Endodermal cell (in vitro differentiated cells): ENCODE measurements around the gene IFT20. TPM values are rescaled to one million over a fixed set of nuclear protein-coding genes. Genes with fewer than 3 reads are reported as not detected.
A peak's percentile ranks its signal among the peaks of the same experiment; 100 is the strongest.

Source experiments
- DNase-seq: peaks from one replicate; pipeline ENCODE4 v3.0.0-alpha.2; 2017
- H3K27ac ChIP-seq: 2 replicates; pipeline ENCODE4 v1.5.1; 2013; ENCODE audit warnings: mild to moderate bottlenecking, low read depth, low read length, moderate library complexity
- H3K27me3 ChIP-seq: 2 replicates; pipeline ENCODE4 v1.6.1; 2013; ENCODE audit warnings: mild to moderate bottlenecking, low read length, moderate library complexity; ENCODE audit not compliant: insufficient read depth, control insufficient read depth, poor library complexity, severe bottlenecking
- H3K36me3 ChIP-seq: 2 replicates; pipeline ENCODE4 v1.7.0; 2013; ENCODE audit warnings: mild to moderate bottlenecking, low read length, moderate library complexity; ENCODE audit not compliant: control insufficient read depth, insufficient read depth
- H3K4me1 ChIP-seq: one replicate; pipeline ENCODE4 v1.7.0; 2013; ENCODE audit warnings: low read length; ENCODE audit not compliant: control insufficient read depth, insufficient read depth
- H3K4me3 ChIP-seq: 2 replicates; pipeline ENCODE4 v1.5.1; 2013; ENCODE audit warnings: mild to moderate bottlenecking, low read length, moderate library complexity
- H3K9ac ChIP-seq: 2 replicates; pipeline ENCODE4 v1.6.1; 2013; ENCODE audit warnings: mild to moderate bottlenecking, low read length, moderate library complexity; ENCODE audit not compliant: poor library complexity, severe bottlenecking; ENCODE audit errors: extremely low read depth
- H3K9me3 ChIP-seq: 2 replicates; pipeline ENCODE4 v1.6.1; 2013; ENCODE audit warnings: mild to moderate bottlenecking, low read length, moderate library complexity; ENCODE audit not compliant: control insufficient read depth
- H3K27ac Mint-ChIP-seq: 2 replicates; pipeline ENCODE4 v1.8.0; 2020; ENCODE audit warnings: mixed read lengths
- H3K27me3 Mint-ChIP-seq: 2 replicates; pipeline ENCODE4 v1.8.0; 2021; ENCODE audit warnings: mild to moderate bottlenecking, mixed read lengths; ENCODE audit not compliant: insufficient read depth
- H3K36me3 Mint-ChIP-seq: 2 replicates; pipeline ENCODE4 v1.8.0; 2020; ENCODE audit warnings: low read depth, mixed read lengths
- H3K4me1 Mint-ChIP-seq: 2 replicates; pipeline ENCODE4 v1.8.0; 2020; ENCODE audit warnings: mixed read lengths
- H3K4me3 Mint-ChIP-seq: 2 replicates; pipeline ENCODE4 v1.8.0; 2020; ENCODE audit warnings: mild to moderate bottlenecking, moderate library complexity, mixed read lengths
- H3K9me3 Mint-ChIP-seq: 2 replicates; pipeline ENCODE4 v1.8.0; 2020; ENCODE audit warnings: mild to moderate bottlenecking, mixed read lengths
- WGBS, 2 experiments: methylation state at CpG; one replicate each; pipeline versions ENCODE4 v1.1.5 to v1.1.7; 2013; ENCODE audit warnings: missing lambda C conversion rate in 2 of 2, mixed read lengths in 1 of 2; ENCODE audit not compliant: insufficient coverage in 1 of 2, insufficient read length in 1 of 2; 5-methylcytosine and 5-hydroxymethylcytosine counted together
- long read RNA-seq, 4 experiments: library from polyadenylated mRNA in 2 of 4; library from RNA in 1 of 4; library from capped mRNA in 1 of 4; stranded (forward) in 3 of 4; unstranded in 1 of 4; transcript quantifications; one replicate each; pipeline ENCODE4 v2.0.0, GENCODE V29; 2020 to 2021; ENCODE audit warnings: inconsistent platforms in 1 of 4
- polyA plus RNA-seq, 2 experiments: library from polyadenylated mRNA; stranded (reverse); fragments of 50-300 nt; gene quantifications; one replicate each; pipeline ENCODE4 v1.2.3, GENCODE V29; 2013
- total RNA-seq, 2 donors: library from RNA; stranded (reverse); fragmentation: NEBNext Ultra II Directional in 1 of 2; extraction: Animal tissue kit (Norgen Biotek cat#: 25700) in 1 of 2; gene quantifications; 2 replicates in 1 of 2; 3 replicates in 1 of 2; pipeline ENCODE4 v1.2.1, GENCODE V29; 2021
- TF ChIP-seq, protein P1 (sequence below): fragments of 200-600 bp; sonication (generic); conservative IDR thresholded peaks from 2 replicates; pipeline ENCODE4 v1.5.0; 2021; ENCODE audit warnings: antibody characterized with exemption, mild to moderate bottlenecking

Gene IFT20, protein sequence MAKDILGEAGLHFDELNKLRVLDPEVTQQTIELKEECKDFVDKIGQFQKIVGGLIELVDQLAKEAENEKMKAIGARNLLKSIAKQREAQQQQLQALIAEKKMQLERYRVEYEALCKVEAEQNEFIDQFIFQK
- total RNA-seq, result 10 to 100 TPM; 28.9 to 34.3 TPM
- 34.4 TPM for polyA plus RNA-seq (2013, experiment 1 of 2)
- polyA plus RNA-seq (2013, experiment 2 of 2), result 35.6 TPM
- long read RNA-seq, experiment 1, transcript IFT20-203 (5 exons, 825 nt), result major isoform, 9 of 18 reads
- long read RNA-seq, experiment 1, partial matches to known transcripts, result 2 of 18 reads
- long read RNA-seq, experiment 1, other reads (novel, unspliced or antisense), result 0 of 18 reads
- long read RNA-seq, experiment 2, transcript IFT20-214 (6 exons, 1,071 nt), result minor isoform, 8 of 23 reads
- long read RNA-seq, experiment 2, transcript IFT20-203 (5 exons, 825 nt), result major isoform, 11 of 23 reads
- long read RNA-seq, experiment 2, partial matches to known transcripts, result 1 of 23 reads
- long read RNA-seq, experiment 2, other reads (novel, unspliced or antisense), result 0 of 23 reads
- long read RNA-seq, experiment 3, transcript IFT20-214 (6 exons, 1,071 nt), result major isoform, 16 of 26 reads
- long read RNA-seq, experiment 3, partial matches to known transcripts, result 2 of 26 reads
- long read RNA-seq, experiment 3, other reads (novel, unspliced or antisense), result 1 of 26 reads
- long read RNA-seq, experiment 4, transcript IFT20-203 (5 exons, 825 nt), result major isoform, 62 of 119 reads
- long read RNA-seq, experiment 4, transcript IFT20-214 (6 exons, 1,071 nt), result minor isoform, 48 of 119 reads
- long read RNA-seq, experiment 4, partial matches to known transcripts, result 3 of 119 reads
- long read RNA-seq, experiment 4, other reads (novel, unspliced or antisense), result 2 of 119 reads

- 0% methylated on average over 20 to 62 of the region's 62 CpGs for WGBS, 2 experiments
- peak within 1 kb of the TSS; percentile 99 for H3K9ac ChIP-seq
Observed at GRCh38 chr17:28335201-28335958, at the start of gene IFT20, which contains the start of gene TNFAIP1. Gene IFT20 (minus strand): TSS chr17:28335472. CDS start chr17:28331985, 3,487 bp downstream. Gene TNFAIP1 (plus strand): TSS chr17:28335761. CDS start chr17:28339522, 3,761 bp downstream.

GRCh38 chr17:28385037-28385400, 49.7 kb upstream of the IFT20 start:
- no peak for DNase-seq
- H3K9me3 Mint-ChIP-seq, result no peaks in the 10 kb centered on the region

More at GRCh38 chr17:28335201-28335958, at the start of gene IFT20, which contains the start of gene TNFAIP1:
- H3K36me3 Mint-ChIP-seq, result peaks cover 10% of the 10 kb centered on the region
- TF ChIP-seq, protein P1, sequence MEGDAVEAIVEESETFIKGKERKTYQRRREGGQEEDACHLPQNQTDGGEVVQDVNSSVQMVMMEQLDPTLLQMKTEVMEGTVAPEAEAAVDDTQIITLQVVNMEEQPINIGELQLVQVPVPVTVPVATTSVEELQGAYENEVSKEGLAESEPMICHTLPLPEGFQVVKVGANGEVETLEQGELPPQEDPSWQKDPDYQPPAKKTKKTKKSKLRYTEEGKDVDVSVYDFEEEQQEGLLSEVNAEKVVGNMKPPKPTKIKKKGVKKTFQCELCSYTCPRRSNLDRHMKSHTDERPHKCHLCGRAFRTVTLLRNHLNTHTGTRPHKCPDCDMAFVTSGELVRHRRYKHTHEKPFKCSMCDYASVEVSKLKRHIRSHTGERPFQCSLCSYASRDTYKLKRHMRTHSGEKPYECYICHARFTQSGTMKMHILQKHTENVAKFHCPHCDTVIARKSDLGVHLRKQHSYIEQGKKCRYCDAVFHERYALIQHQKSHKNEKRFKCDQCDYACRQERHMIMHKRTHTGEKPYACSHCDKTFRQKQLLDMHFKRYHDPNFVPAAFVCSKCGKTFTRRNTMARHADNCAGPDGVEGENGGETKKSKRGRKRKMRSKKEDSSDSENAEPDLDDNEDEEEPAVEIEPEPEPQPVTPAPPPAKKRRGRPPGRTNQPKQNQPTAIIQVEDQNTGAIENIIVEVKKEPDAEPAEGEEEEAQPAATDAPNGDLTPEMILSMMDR, result no peak
- peaks cover 27% of the 10 kb centered on the region for H3K4me1 Mint-ChIP-seq
- peaks cover 1% of the 10 kb centered on the region for H3K27me3 Mint-ChIP-seq
- H3K4me3 ChIP-seq, result peak within 1 kb of the TSS; percentile 93
- H3K4me3 Mint-ChIP-seq, result peak within 1 kb of the TSS; percentile 98
- peaks cover 14% of the 10 kb centered on the region for H3K36me3 ChIP-seq
- H3K27ac ChIP-seq, result peak within 1 kb of the TSS; percentile 93
- H3K9me3 Mint-ChIP-seq, result no peaks in the 10 kb centered on the region
- H3K27me3 ChIP-seq, result no peaks in the 10 kb centered on the region
- H3K27ac Mint-ChIP-seq, result peak within 1 kb of the TSS; percentile 100
- H3K9me3 ChIP-seq, result no peaks in the 10 kb centered on the region
- H3K4me1 ChIP-seq, result peaks cover 7% of the 10 kb centered on the region
- peak; percentile 100 for DNase-seq

More at GRCh38 chr17:28385037-28385400, 49.7 kb upstream of the IFT20 start:
- H3K36me3 ChIP-seq, result no peaks in the 10 kb centered on the region
- no peak overlapping the region for H3K9ac ChIP-seq
- H3K27me3 Mint-ChIP-seq, result peaks cover 76% of the 10 kb centered on the region
- peaks cover 71% of the 10 kb centered on the region for H3K27me3 ChIP-seq
- H3K27ac Mint-ChIP-seq, result no peak overlapping the region
- WGBS, 2 experiments, result 29 to 45% methylated on average over 5 to 29 of the region's 29 CpGs
- TF ChIP-seq, protein P1, result no peak
- H3K9me3 ChIP-seq, result no peaks in the 10 kb centered on the region
- H3K4me3 Mint-ChIP-seq, result peak overlapping the region; percentile 62
- no peaks in the 10 kb centered on the region for H3K36me3 Mint-ChIP-seq
- no peaks in the 10 kb centered on the region for H3K4me1 Mint-ChIP-seq
- H3K4me1 ChIP-seq, result no peaks in the 10 kb centered on the region
- H3K4me3 ChIP-seq, result peak overlapping the region; percentile 78
- H3K27ac ChIP-seq, result no peak overlapping the region
